Calu3 (cell line): ENCODE results near the gene ERMP1. TPM values are rescaled to one million over a fixed set of nuclear protein-coding genes. Genes with fewer than 3 reads are reported as not detected.

Experiments
- BruUV-seq: library from RNA; stranded (reverse); fragments of 400-500 nt; replicated peaks from 2 replicates; lab custom pipeline; 2021; lab: Mats Ljungman, UMichigan
- CTCF ChIA-PET: fragments of 300-600 bp; sonication (Branson Sonifier 250); formaldehyde crosslinking; loops from one replicate; lab custom pipeline; 2022; ENCODE audit warnings: antibody characterized with exemption; lab: Charles Lee
- DNase-seq: peaks from one replicate; pipeline ENCODE4 v3.0.0; 2022
- H3K27ac Mint-ChIP-seq: one replicate; pipeline ENCODE4 v1.8.0; 2022; ENCODE audit warnings: mixed read lengths; ENCODE audit not compliant: unreplicated experiment
- H3K27me3 Mint-ChIP-seq: one replicate; pipeline ENCODE4 v1.8.0; 2022; ENCODE audit warnings: mixed read lengths; ENCODE audit not compliant: unreplicated experiment
- H3K36me3 Mint-ChIP-seq: one replicate; pipeline ENCODE4 v1.8.0; 2022; ENCODE audit warnings: mild to moderate bottlenecking, moderate library complexity, mixed read lengths; ENCODE audit not compliant: insufficient read depth, unreplicated experiment
- H3K4me1 Mint-ChIP-seq: one replicate; pipeline ENCODE4 v1.8.0; 2022; ENCODE audit warnings: mild to moderate bottlenecking, low read depth, mixed read lengths; ENCODE audit not compliant: unreplicated experiment
- H3K4me3 Mint-ChIP-seq: one replicate; pipeline ENCODE4 v1.8.0; 2022; ENCODE audit warnings: mild to moderate bottlenecking, low read depth, moderate library complexity, mixed read lengths; ENCODE audit not compliant: unreplicated experiment
- H3K9me3 Mint-ChIP-seq: one replicate; pipeline ENCODE4 v1.8.0; 2022; ENCODE audit warnings: low read depth, mixed read lengths; ENCODE audit not compliant: unreplicated experiment
- CTCF ChIP-seq: fragments of 200-600 bp; IDR thresholded peaks from one replicate; pipeline ENCODE4 v1.8.0; 2022; ENCODE audit warnings: antibody characterized with exemption; ENCODE audit not compliant: unreplicated experiment
- intact Hi-C: fragments of 100-400 bp; cut with micrococcal nuclease; formaldehyde crosslinking; loops from one replicate; pipeline ENCODE4 v1.10.0; 2022; ENCODE audit not compliant: unreplicated experiment
- total RNA-seq: library from RNA; stranded (reverse); gene quantifications from 2 replicates; pipeline ENCODE4 v1.2.3, GENCODE V29; 2022

Gene ERMP1
- total RNA-seq, 1 experiment from 2014 or later, result 28.4 TPM

GRCh38 chr9:5863092-5863746 is 30.3 kb upstream of the ERMP1 start:
- CTCF ChIA-PET, result no interaction called here
- no peaks in the 10 kb centered on the region for H3K4me1 Mint-ChIP-seq
- DNase-seq, result no peak
- intact Hi-C loops, result no loop called here
- no peaks in the 10 kb centered on the region for H3K9me3 Mint-ChIP-seq
- no peaks in the 10 kb centered on the region for H3K27me3 Mint-ChIP-seq
- no peak for TF ChIP-seq CTCF
- no peak overlapping the region for H3K27ac Mint-ChIP-seq
- BruUV-seq, result no TSS peak
- no peak overlapping the region for H3K4me3 Mint-ChIP-seq
- no peaks in the 10 kb centered on the region for H3K36me3 Mint-ChIP-seq

- Mint-ChIP-seq H3K27me3 (no peaks in the 10 kb centered on the region), H3K4me3 (no peak overlapping the region), H3K36me3 (no peaks in the 10 kb centered on the region), H3K27ac (no peak overlapping the region), H3K9me3 (no peaks in the 10 kb centered on the region), H3K4me1 (no peaks in the 10 kb centered on the region)
- TF ChIP-seq CTCF, result no peak
- no TSS peak for BruUV-seq
- intact Hi-C loops, result no loop called here
- DNase-seq, result no peak
- CTCF ChIA-PET, result no interaction called here
Observed at GRCh38 chr9:5858833-5859232, 25.9 kb upstream of the ERMP1 start.

DNA sequence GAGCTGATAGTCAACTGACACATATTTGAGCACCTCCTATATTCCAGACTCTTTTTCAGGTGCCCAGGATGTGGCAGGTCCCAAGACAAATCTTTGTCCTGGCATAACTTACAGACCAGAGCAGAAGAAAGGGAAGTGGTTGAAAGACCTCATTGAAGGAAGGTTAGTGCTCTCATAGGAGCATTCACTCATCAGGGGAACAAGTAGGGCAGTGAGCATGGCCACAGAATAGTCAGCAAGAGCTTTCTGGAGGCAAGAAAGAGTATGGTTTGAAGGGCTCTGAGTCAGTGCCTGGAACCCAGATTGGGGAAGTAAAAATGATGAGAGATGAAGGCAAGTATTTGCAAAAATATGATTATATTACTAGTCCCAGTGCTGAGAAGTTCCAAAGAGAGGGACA is 25.0 kb upstream of the ERMP1 start:
- DNase-seq, result no peak
- intact Hi-C loops, result no loop called here
- CTCF ChIA-PET, result no interaction called here
- Mint-ChIP-seq H3K9me3 (no peaks in the 10 kb centered on the region), H3K36me3 (no peaks in the 10 kb centered on the region), H3K4me1 (no peaks in the 10 kb centered on the region), H3K27ac (no peak overlapping the region), H3K4me3 (no peak overlapping the region), H3K27me3 (no peaks in the 10 kb centered on the region)
- BruUV-seq, result no TSS peak
- no peak for TF ChIP-seq CTCF

DNA sequence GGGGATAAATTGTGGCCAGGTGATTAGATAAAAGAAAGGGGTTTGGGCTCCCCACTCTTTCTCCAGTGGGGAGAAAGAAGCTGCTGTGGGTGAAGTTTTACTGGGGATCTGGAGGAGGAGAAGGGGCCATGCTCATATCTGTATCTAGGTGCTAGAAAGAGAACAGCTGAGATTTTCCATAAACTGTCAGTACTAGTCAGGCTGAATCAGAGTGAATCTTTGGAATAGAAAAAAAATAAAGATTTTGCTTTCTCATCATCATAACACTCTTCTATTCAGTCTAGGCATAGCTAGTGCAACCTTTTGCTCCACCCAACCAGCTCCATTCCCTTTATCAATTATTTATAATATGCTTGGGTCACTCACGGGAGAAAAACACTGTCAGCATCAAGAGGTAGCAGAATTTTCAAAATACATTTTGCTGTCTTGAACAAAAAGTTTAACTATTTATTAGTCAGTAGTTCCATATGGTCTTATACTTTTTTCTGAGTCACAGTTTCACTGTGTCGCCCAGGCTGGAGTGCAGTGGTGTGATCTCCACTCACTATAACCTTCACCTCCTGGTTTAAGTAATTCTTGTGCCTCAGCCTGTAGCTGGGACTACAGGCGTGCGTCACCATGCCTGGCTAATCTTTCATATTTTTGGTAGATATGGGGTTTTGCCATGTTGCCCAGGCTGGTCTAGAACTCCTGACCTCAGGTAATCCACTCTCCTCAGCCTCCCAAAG is 21.3 kb upstream of the ERMP1 start:
- H3K4me1 Mint-ChIP-seq, result peaks cover 12% of the 10 kb centered on the region
- H3K27me3 Mint-ChIP-seq, result no peaks in the 10 kb centered on the region
- no peak for TF ChIP-seq CTCF
- H3K36me3 Mint-ChIP-seq, result no peaks in the 10 kb centered on the region
- DNase-seq, result no peak
- CTCF ChIA-PET, result no interaction called here
- BruUV-seq, result no TSS peak
- intact Hi-C loops, result no loop called here
- H3K27ac Mint-ChIP-seq, result no peak overlapping the region
- H3K4me3 Mint-ChIP-seq, result no peak overlapping the region
- no peaks in the 10 kb centered on the region for H3K9me3 Mint-ChIP-seq
